ENCODE results near the gene TMIGD1.
"Not testable (repeated sequence)": the region's sequence is repeated elsewhere in the genome, so short reads cannot be mapped to it uniquely, and the experiment has no call there.

Gene TMIGD1

GRCh38 chr17:30358055-30358760, 24.4 kb upstream of the TMIGD1 start:
- no peak overlapping the region for H3K4me3 ChIP-seq (ENCODE audit: insufficient read length, low read depth)
- no peaks in the 10 kb centered on the region for H3K36me3 ChIP-seq (ENCODE audit: insufficient read depth, insufficient read length, low read length)
- no peaks in the 10 kb centered on the region for H3K4me1 ChIP-seq (ENCODE audit: insufficient read depth, insufficient read length)
- no peaks in the 10 kb centered on the region for H3K27me3 ChIP-seq (ENCODE audit: insufficient read depth, insufficient read length)
- TF ChIP-seq ZNF274 (IDR thresholded peaks at IDR 0.05; ENCODE audit: low read depth, low read length) (no peak), YY1 (IDR thresholded peaks at IDR 0.05; ENCODE audit: insufficient read depth, insufficient read length) (no peak), SUZ12 (IDR thresholded peaks at IDR 0.05; ENCODE audit: extremely low read depth, insufficient read depth, insufficient read length) (no peak)
- DNase-seq (ENCODE audit: low read depth, low spot score): no peak
- H3K9me3 ChIP-seq (ENCODE audit: insufficient read depth, low read length): peaks cover 6% of the 10 kb centered on the region
- no peak overlapping the region for H3K9ac ChIP-seq (ENCODE audit: insufficient read length, low read depth)

GRCh38 chr17:30357476-30357875, 23.6 kb upstream of the TMIGD1 start:
- Histone ChIP-seq H3K9me3 (ENCODE audit: insufficient read depth, low read length) (peaks cover 6% of the 10 kb centered on the region), H3K27me3 (ENCODE audit: insufficient read depth, insufficient read length) (no peaks in the 10 kb centered on the region), H3K36me3 (ENCODE audit: insufficient read depth, insufficient read length, low read length) (no peaks in the 10 kb centered on the region), H3K9ac (ENCODE audit: insufficient read length, low read depth) (no peak overlapping the region), H3K4me1 (ENCODE audit: insufficient read depth, insufficient read length) (no peaks in the 10 kb centered on the region), H3K4me3 (ENCODE audit: insufficient read length, low read depth) (no peak overlapping the region)
- DNase-seq (ENCODE audit: low read depth, low spot score): no peak
- TF ChIP-seq YY1 (IDR thresholded peaks at IDR 0.05; ENCODE audit: insufficient read depth, insufficient read length) (no peak), ZNF274 (IDR thresholded peaks at IDR 0.05; ENCODE audit: low read depth, low read length) (no peak), SUZ12 (IDR thresholded peaks at IDR 0.05; ENCODE audit: extremely low read depth, insufficient read depth, insufficient read length) (no peak)

GRCh38 chr17:30354701-30355100, 20.8 kb upstream of the TMIGD1 start:
- H3K9ac ChIP-seq (ENCODE audit: insufficient read length, low read depth): no peak overlapping the region
- H3K4me1 ChIP-seq (ENCODE audit: insufficient read depth, insufficient read length): no peaks in the 10 kb centered on the region
- no peaks in the 10 kb centered on the region for H3K9me3 ChIP-seq (ENCODE audit: insufficient read depth, low read length)
- no peak for DNase-seq (ENCODE audit: low read depth, low spot score)
- no peak overlapping the region for H3K4me3 ChIP-seq (ENCODE audit: insufficient read length, low read depth)
- no peaks in the 10 kb centered on the region for H3K27me3 ChIP-seq (ENCODE audit: insufficient read depth, insufficient read length)
- TF ChIP-seq SUZ12 (IDR thresholded peaks at IDR 0.05; ENCODE audit: extremely low read depth, insufficient read depth, insufficient read length): no peak
- TF ChIP-seq ZNF274 (IDR thresholded peaks at IDR 0.05; ENCODE audit: low read depth, low read length): no peak
- TF ChIP-seq YY1 (IDR thresholded peaks at IDR 0.05; ENCODE audit: insufficient read depth, insufficient read length): no peak
- H3K36me3 ChIP-seq (ENCODE audit: insufficient read depth, insufficient read length, low read length): no peaks in the 10 kb centered on the region

GRCh38 chr17:30352240-30352814, 18.5 kb upstream of the TMIGD1 start:
- no peaks in the 10 kb centered on the region for H3K36me3 ChIP-seq (ENCODE audit: insufficient read depth, insufficient read length, low read length)
- no peak overlapping the region for H3K9ac ChIP-seq (ENCODE audit: insufficient read length, low read depth)
- no peak for TF ChIP-seq YY1 (IDR thresholded peaks at IDR 0.05; ENCODE audit: insufficient read depth, insufficient read length)
- TF ChIP-seq ZNF274 (IDR thresholded peaks at IDR 0.05; ENCODE audit: low read depth, low read length): no peak
- no peak for TF ChIP-seq SUZ12 (IDR thresholded peaks at IDR 0.05; ENCODE audit: extremely low read depth, insufficient read depth, insufficient read length)
- H3K9me3 ChIP-seq (ENCODE audit: insufficient read depth, low read length): no peaks in the 10 kb centered on the region
- H3K4me3 ChIP-seq (ENCODE audit: insufficient read length, low read depth): no peak overlapping the region
- H3K4me1 ChIP-seq (ENCODE audit: insufficient read depth, insufficient read length): no peaks in the 10 kb centered on the region
- H3K27me3 ChIP-seq (ENCODE audit: insufficient read depth, insufficient read length): no peaks in the 10 kb centered on the region
- no peak for DNase-seq (ENCODE audit: low read depth, low spot score)

GRCh38 chr17:30351735-30352134, 17.9 kb upstream of the TMIGD1 start:
- no peaks in the 10 kb centered on the region for H3K27me3 ChIP-seq (ENCODE audit: insufficient read depth, insufficient read length)
- no peak for TF ChIP-seq YY1 (IDR thresholded peaks at IDR 0.05; ENCODE audit: insufficient read depth, insufficient read length)
- TF ChIP-seq SUZ12 (IDR thresholded peaks at IDR 0.05; ENCODE audit: extremely low read depth, insufficient read depth, insufficient read length): no peak
- TF ChIP-seq ZNF274 (IDR thresholded peaks at IDR 0.05; ENCODE audit: low read depth, low read length): no peak
- H3K9ac ChIP-seq (ENCODE audit: insufficient read length, low read depth): no peak overlapping the region
- H3K36me3 ChIP-seq (ENCODE audit: insufficient read depth, insufficient read length, low read length): no peaks in the 10 kb centered on the region
- H3K4me1 ChIP-seq (ENCODE audit: insufficient read depth, insufficient read length): no peaks in the 10 kb centered on the region
- no peak for DNase-seq (ENCODE audit: low read depth, low spot score)
- no peak overlapping the region for H3K4me3 ChIP-seq (ENCODE audit: insufficient read length, low read depth)
- no peaks in the 10 kb centered on the region for H3K9me3 ChIP-seq (ENCODE audit: insufficient read depth, low read length)

- H3K4me3 ChIP-seq (ENCODE audit: insufficient read length, low read depth); H3K9me3 ChIP-seq (ENCODE audit: insufficient read depth, low read length); H3K36me3 ChIP-seq (ENCODE audit: insufficient read depth, insufficient read length, low read length); H3K4me1 ChIP-seq (ENCODE audit: insufficient read depth, insufficient read length); H3K27me3 ChIP-seq (ENCODE audit: insufficient read depth, insufficient read length); H3K9ac ChIP-seq (ENCODE audit: insufficient read length, low read depth); DNase-seq (ENCODE audit: low read depth, low spot score): not testable (repeated sequence)
These were observed 17.4 kb upstream of the TMIGD1 start for GRCh38 chr17:30351263-30351662.

- no peaks in the 10 kb centered on the region for H3K27me3 ChIP-seq (ENCODE audit: insufficient read depth, insufficient read length)
- no peaks in the 10 kb centered on the region for H3K9me3 ChIP-seq (ENCODE audit: insufficient read depth, low read length)
These were observed 15.4 kb upstream of the TMIGD1 start for GRCh38 chr17:30349252-30349651.

More at GRCh38 chr17:30349252-30349651, 15.4 kb upstream of the TMIGD1 start:
- Histone ChIP-seq H3K4me3 (ENCODE audit: insufficient read length, low read depth) (no peak overlapping the region), H3K9ac (ENCODE audit: insufficient read length, low read depth) (no peak overlapping the region), H3K4me1 (ENCODE audit: insufficient read depth, insufficient read length) (peaks cover 4% of the 10 kb centered on the region), H3K36me3 (ENCODE audit: insufficient read depth, insufficient read length, low read length) (no peaks in the 10 kb centered on the region)
- TF ChIP-seq SUZ12 (IDR thresholded peaks at IDR 0.05; ENCODE audit: extremely low read depth, insufficient read depth, insufficient read length) (no peak), ZNF274 (IDR thresholded peaks at IDR 0.05; ENCODE audit: low read depth, low read length) (no peak), YY1 (IDR thresholded peaks at IDR 0.05; ENCODE audit: insufficient read depth, insufficient read length) (no peak)
- no peak for DNase-seq (ENCODE audit: low read depth, low spot score)
